Measurements from ENCODE around the gene UVSSA.
"Not testable (repeated sequence)": the region's sequence is repeated elsewhere in the genome, so short reads cannot be mapped to it uniquely, and the experiment has no call there.

Gene UVSSA

DNA sequence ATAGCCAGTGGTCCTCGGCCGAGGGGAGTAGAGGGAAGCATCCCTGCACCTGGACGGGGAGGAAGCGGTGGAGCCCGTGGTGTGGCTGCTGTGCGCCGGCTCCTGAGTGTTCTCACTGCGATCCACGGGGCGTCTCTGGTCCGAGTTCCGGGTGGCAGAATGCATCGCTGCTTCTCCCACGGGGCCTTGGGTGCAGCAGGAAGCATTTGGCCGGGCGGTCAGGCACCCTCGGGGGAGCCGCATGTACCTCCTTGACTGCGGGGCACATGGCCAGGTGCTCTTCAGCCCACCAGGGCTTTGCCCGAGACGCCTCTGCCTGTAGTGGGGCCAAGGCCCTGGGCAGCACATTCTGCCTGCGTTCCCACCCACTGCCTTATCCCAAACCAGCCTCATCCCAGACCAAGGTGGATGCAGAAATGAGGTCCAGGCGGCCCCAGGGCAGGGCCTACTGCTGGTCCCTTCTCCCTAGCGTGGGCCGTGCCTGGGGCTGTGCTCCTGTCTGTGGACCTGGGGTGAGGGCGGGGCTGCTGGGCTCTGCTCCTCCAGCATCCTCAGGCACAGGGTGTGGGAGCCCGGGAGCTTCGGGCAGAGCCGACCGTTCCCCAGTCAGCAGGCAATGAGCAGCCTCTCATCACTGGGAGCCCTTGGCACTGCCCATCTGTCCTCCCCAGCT is 31.7 kb downstream of the UVSSA start:
- DNase-seq = no peak

DNA sequence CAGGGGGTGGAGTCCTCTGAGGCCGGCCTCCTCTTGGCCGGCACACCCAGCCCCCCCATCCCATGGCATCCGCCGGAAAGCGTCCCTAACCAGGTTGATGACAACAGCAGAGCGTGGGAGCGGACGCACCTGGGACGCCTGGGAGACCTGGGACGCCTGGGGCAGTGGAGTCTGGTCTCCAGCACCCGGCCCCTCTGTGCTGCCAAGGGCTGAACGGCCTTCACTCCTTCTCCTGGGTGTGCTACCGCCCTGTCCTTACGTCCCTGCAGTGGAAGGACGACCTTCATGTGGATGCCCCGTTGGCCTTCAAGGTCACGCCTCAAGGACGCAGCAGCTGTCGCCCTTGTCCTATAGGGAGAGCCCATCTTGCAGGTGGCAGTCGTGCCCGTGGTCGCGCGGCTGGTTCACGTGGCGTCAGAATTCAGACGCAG is 32.4 kb downstream of the UVSSA start:
- no peak for DNase-seq

DNA sequence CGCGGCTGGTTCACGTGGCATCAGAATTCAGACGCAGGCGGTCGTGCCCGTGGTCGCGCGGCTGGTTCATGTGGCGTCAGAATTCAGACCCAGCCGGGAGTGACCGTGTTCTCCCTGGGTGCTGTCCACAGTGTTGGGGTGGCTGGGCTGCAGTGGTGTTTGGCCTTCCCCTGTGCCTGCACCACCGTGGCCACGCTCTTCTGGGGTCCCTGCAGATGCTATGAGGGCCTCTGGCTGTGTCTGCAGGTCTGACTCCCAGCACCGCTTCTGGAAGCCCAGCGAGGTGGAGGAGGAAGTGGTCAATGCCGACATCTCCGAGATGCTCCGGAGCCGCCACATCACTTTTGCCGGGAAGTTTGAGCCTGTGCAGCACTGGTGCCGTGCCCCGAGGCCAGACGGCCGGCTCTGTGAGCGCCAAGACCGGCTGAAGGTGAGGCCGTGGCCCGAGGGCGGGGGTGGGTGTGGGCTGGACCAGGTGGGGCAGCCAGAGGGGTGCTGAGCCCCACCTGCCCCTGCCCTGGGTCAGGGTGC is 32.9 kb downstream of the UVSSA start:
- no peak for DNase-seq

DNA sequence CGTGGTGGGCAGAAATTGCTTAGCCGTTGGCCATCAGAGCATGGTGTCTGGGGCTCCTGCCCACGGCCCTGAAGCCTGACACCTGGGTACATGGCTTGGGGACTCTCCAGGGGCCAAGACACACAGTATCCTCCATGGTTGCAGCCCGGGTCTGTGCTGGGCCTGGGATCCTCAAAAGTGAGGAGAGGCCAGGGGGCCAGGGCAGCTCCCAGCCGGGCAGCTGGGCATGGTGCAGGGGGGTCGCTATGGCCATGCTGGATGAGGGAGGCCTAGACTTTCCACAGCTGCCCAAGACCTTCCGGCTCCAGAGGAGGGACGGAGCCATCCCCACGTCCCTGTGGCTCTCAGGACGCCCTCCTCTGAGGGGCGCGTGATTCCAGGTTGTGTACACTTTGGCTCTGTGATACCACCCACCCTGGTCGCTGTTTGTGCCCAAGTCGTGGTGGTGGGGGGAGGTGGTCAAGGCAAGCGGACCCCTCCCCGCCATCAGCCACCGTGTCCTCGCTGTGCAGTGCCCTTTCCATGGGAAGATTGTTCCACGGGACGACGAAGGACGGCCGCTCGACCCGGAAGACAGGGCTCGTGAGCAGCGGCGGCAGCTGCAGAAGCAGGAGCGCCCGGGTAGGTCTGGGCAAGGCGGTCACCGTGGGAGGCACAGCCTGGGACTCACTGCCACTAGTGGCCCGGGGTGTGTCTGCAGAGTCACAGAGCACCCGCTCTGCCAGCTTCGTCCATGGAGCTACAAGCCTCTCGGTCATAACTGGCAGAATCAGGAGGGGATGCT is 33.6 kb downstream of the UVSSA start:
- no peak for DNase-seq

DNA sequence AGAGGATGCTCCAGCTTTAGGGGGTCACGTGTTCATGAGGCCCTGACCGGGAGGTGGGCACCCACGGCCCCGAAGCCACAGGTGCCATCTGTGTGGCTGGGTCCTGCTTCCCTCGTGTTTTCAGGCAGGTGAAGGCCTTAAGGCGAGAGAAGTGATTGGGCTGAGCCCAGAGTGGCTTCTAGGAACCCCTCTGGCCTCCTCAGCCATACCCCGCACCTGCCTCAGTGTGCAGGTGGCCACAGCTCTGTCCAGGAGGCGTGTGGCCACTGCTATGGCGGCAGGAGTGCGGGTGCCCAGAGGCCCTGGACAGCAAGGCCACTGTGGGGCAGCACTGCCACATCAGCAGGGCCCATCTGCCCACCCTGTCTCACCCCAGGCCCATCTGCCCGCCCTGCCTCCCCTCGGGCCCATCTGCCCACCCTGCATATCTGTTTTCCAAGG is 34.2 kb downstream of the UVSSA start:
- DNase-seq = no peak

DNA sequence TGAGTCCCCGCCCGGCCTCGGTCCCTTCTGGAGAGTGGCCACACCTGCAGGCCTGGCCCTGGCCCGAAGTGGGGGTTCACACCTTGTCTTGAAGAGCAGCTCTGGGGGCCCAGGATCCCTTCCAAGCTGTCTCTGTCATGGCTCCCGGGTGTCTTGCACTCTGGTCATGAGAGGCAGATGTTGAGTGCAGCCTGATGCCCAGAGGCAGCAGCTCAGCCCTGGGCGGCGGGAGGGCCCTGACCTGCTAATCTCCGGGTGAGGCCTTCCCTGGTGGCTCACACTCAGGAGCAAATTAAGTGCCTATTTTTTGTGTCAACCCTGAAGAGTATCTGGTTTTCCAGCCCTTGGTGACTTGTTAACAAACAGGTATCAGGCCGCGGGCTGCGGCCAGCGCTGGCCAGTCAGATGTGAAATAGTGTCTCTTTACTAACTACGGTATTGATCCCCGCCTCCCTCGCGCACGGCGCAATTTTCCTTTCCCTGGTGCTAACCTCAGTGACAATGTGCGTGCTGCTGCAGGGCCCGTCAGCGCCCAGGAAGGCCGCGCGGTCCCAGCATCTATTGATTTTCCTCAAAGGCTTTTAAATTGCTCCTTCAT is 35.0 kb downstream of the UVSSA start:
- no peak for DNase-seq

DNA sequence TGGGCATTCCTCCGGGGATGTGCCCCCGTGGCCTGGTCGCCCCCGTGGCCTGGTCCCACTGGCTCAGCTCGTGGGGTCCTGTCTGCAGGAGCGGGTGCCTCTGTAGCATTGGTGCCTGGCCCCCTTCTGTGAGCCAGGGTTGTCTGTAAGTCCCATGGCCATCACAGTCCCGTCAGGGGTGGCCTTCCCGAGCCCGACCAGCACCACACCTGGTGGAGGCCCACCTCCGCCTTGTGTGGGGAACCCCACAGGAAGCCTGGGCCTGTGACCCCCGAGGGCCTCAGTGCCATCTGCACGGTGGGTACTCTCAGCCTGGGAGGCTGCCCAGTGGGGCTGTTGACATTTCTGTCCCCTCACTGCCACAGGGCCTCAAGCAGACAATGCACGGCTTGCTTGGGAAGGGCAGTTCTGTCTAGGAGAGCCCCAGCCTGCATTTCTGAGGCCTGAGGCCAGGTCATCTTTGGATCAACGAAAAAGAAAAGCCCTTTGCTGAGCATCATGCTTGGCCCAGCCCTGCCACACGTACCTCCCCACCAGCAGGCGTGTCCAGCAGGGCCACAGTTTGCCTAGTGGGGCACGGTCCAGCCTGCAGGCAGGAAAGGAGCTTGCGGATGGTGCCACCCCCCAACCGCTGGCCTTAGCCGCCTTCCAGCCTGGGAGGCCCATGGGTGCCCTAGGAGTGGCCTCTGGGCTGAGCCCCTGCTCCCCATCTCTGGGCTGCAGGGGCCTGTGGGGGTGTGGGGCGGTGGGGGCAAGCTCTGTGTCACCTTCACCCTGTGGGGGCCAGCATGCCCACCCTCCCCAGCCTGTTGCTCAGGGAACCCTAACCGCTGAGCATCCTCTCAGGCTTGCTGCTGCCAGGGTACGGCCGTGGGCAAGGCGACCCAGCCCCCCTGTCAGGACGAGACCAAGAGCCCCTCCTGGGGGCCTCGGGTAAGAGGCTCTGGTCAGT is 36.0 kb downstream of the UVSSA start:
- no peak for DNase-seq

DNA sequence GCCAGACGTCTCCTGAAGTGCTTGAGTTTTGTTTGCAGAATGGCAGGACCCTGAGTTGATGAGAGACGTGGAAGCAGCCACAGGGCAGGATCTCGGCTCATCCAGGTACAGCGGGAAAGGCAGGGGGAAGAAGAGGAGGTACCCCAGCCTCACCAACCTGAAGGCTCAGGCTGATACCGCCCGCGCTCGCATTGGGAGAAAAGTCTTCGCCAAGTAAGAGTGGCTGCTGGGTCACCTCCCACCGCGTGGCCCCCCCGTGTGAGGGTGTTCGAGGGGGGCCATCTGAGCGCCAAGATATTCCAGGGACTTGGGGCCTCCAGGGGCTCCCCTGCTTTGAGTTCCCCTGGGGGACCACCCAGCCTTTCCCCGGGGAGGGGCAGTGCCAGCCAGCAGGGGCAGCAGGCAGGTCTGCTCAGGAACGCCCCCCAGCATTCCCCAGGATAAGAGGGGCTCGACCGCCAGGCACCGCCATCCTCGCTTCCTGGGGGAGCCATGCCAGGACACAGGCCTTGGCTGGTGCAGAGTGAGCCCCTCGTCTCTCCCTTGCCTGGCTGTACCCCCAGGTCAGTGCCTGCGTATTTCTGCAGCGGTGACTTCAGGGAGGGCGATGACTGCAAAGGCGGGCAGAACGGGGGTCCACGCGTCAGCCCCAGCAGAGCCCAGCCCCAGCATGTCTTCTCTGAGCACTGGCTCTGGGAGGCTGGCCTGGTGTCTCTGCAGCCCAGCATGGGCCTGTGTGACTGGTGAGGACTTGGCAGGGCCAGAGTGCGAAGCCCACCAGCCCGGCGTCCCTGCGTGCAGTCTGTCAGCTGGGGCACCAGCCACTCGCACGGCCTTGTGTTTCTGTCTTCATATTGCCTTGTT is 37.0 kb downstream of the UVSSA start:
- DNase-seq = no peak

DNA sequence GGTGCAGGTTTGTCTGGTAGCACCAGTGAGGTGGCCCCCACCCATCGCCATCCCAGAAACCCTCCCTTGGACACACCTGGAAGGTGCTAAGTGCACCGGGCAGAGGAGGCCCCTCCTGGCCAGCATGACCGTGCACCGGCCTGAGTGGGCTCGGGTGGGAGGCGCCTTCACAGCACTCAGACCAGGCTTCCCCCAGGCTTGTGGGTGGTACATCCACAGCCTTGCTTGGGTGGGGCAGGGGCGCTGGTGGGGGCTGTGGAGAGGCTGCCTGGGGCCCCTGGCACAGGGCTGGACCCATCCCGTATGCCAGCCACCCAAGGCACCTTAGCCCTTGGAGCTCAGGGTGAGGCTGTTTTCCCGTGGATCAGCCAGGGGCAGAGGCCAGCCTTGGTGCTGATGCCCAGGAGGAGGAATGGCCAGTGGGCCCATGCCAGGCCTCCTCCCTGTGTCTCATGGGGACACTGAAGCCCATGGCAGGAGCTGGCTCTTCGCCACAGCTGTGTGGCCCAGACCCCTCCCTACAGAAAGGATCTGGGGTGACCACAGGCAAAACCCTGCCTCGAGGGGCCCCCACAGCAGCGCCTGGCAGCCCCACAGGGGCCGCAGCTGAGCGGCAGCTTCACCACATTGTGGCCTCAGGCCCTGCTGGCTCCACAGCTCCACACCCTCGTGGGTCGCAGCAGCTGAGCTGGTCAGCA is 37.8 kb downstream of the UVSSA start:
- DNase-seq = no peak

DNA sequence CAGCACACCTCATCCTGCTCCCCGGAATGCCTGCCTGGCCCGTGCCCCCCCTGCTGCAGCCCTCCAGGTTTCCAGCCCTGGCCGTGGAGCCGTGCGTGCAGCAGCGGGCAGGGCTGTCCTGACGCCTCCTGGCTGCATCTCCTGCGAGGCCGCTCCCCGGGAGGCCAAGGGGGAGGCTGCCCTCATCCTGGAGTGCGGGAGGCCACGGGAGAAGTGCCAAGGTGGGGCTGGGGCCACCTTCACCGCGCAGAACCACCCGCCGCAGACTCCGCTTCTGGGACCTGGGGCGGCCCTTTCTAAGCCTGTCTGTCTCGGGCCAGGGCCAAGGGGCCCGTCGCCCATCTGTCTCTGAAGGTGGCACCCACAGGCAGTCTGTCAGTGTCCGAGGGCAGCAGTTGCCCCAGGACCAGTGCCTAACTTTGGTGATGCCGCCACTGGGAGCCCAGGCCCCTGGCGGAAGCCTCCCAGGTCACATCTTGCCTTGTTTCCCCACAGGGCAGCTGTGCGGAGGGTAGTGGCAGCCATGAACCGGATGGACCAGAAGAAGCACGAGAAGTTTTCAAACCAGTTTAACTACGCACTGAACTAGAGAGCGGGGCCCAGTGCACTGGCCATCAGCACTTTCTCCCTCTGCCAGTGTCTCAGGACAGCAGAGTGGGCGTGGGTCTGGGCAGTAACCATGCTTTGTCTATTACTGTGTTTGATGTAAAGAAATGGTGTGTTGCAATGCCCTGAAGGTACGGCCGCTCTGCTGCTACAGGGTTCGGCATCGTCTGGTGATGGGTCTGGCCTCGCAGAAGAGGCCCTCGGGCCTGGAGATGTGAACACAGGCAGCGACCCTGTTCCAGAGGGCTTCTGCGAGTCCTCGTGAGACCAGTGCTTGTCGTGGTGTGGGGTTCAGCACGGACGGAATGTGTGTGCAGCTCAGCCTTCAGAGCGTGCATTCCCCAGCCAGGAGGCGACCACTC is 38.6 kb downstream of the UVSSA start:
- no peak for DNase-seq

DNA sequence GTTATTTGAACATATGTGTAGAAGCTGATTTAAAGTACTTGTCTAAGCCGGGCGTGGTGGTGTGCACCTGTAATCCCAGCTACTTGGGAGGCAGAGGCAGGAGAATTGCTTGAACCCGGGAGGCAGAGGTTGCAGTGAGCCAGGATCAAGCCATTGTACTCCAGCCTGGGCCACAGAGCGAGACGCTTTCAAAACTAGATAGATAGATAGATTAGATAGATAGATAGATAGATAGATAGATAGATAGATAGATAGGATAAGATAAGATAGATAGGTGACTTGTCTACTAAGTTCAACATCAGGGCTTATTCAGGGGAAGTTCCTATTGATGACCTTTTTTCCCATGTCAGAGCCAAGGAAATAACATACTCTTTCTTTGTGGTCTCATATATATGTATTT is 46.4 kb downstream of the UVSSA start:
- not testable (repeated sequence) for DNase-seq

DNA sequence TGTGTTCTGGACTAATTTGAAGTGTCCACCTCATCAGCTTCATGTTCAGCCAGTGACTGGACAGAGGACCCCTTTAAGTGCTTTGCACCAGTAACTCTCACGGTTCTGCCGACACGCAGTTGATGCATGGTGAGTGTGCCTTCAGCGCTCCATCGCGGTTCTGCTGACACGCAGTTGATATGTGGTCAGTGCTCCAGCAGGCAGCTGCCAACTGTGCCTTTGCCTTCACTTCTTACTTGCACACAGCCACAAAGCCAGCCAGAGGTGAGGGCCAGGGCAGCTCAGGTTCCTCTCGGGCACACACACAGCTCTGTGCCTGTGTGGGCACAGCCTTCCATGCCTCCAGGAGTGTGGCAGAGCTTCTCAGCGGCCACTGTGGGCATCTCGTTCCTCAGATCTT is 46.9 kb downstream of the UVSSA start:
- DNase-seq = no peak

DNA sequence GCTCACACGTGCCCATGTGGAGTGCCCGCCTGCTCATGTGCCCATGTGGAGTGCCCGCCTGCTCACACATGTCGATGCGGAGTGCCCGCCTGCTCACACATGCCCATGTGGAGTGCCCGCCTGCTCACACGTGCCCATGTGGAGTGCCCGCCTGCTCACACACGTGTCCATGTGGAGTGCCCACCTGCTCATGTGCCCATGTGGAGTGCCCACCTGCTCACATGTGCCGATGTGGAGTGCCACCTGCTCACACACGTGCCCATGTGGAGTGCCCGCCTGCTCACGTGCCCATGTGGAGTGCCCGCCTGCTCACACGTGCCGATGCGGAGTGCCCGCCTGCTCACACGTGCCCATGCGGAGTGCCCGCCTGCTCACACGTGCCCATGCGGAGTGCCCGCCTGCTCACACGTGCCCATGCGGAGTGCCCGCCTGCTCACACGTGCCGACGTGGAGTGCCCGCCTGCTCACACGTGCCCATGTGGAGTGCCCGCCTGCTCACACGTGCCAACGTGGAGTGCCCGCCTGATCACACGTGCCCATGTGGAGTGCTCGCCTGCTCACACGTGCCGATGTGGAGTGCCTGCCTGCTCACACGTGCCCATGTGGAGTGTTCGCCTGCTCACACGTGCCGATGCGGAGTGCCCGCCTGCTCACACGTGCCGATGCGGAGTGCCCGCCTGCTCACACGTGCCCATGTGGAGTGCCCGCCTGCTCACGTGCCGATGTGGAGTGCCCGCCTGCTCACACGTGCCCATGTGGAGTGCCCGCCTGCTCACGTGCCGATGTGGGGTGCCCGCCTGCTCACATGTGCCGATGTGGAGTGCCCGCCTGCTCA is 47.8 kb downstream of the UVSSA start:
- DNase-seq = not testable (repeated sequence)

DNA sequence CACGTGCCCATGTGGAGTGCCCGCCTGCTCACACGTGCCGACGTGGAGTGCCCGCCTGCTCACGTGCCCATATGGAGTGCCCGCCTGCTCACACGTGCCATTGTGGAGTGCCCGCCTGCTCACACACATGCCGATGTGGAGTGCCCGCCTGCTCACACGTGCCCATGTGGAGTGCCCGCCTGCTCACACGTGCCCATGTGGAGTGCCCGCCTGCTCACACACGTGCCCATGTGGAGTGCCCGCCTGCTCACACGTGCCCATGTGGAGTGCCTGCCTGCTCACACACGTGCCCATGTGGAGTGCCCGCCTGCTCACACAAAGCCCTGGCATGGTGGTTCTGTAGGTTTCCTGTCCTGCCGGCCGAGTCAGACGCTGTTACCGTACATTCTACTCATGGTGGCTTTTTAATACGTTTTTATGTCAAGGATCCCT is 48.4 kb downstream of the UVSSA start:
- DNase-seq = not testable (repeated sequence)

DNA sequence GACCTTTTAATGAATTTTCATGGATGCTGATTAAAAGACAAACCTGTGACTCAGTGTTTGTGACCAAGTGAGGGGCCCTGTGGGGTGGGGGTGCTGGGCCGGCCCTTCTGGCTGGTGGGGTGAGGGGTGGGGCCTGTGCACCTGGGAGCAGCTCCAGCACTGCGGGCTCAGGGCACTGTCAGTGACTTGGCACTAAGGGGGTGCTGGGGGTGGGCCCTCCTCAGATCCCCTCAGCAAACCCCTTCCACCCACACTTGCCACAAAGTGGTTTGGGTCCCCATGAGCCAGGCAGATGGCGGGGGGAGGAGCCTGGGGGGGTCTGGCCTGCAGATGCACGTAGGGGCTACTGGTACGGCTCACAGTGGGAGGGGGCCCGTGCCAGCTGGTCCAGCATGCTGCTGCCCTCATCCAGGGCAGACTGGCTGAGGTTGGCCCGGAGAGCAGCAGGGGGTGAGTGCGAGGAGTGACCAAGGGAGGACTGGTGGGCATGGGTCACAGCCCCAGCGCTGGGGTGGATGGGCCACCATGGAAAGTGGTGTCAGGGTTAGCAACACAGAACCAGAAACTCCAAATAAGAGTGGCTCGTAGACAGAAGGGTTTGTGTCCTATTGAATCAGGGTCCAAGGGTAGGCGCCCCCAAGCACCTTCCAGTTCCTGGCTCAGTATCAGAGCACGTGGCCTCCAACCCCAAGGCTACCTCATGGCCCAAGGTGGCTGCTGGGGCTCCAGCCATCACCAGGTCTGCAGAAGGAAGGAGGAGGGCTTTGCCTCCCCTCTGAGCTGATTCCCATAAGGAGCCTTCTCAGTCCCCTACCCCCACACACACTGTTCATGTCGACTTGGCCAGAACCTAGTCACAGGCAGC is 49.2 kb downstream of the UVSSA start:
- no peak for DNase-seq

DNA sequence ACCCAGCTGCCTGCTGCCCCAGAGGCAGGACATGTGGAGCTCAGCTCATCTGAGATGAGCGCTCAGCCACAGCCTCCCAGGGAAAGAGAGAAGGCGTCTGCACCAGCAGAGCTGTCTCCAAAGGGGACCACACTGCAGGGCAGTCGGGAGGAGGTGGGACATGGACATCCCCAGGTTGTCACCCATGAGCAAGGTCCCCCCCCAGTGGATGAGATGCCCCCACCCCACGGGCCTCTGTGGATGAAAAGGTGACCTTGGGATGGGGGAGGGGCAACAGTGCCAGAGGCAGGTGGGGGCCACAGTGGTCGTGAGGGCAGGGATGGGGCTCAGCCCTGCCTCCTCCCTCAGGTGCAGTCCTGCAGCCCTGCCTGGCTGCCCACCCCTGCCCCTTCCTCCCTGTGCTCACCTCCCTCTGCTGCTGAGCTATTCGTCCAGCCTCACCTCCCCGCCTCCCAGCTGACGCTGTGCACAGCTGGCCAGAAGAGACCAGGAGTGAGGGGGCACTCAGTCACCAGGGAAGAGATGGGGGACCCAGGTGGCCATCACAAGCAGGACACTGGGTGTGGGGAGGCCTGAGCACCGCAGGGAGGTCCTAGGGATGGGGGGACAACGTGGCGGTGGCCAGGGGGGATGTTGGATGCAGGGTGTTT is 49.9 kb downstream of the UVSSA start:
- DNase-seq = no peak
